CD4-positive, alpha-beta T cell treated with Interleukin-2 at 100 ng/mL for 4 hours (primary cell): Measurements from ENCODE around the gene GADD45A.
A peak's percentile ranks its signal among the peaks of the same experiment; 100 is the strongest.

ENCODE experiments used
- DNase-seq: peaks from one replicate; pipeline ENCODE4 v3.0.0-alpha.2; 2020; ENCODE audit warnings: low spot score

GADD45A gene

GRCh38 chr1:67668660-67669059 is 16.3 kb upstream of the GADD45A start:
- no peak for DNase-seq

GRCh38 chr1:67672260-67672803 is 12.7 kb upstream of the GADD45A start:
- DNase-seq: no peak

GRCh38 chr1:67673468-67674201 is 11.4 kb upstream of the GADD45A start:
- no peak for DNase-seq

GRCh38 chr1:67674260-67675011 is 10.6 kb upstream of the GADD45A start:
- DNase-seq: peak; percentile 50

GRCh38 chr1:67675800-67676199 is 9.2 kb upstream of the GADD45A start:
- no peak for DNase-seq

- DNase-seq: no peak
These were observed 8.7 kb upstream of the GADD45A start for GRCh38 chr1:67676287-67676686.

- no peak for DNase-seq
These were observed 8.1 kb upstream of the GADD45A start for GRCh38 chr1:67676946-67677345.

- no peak for DNase-seq
These were observed 7.6 kb upstream of the GADD45A start for GRCh38 chr1:67677408-67677807.

GRCh38 chr1:67677930-67678329 is 7.1 kb upstream of the GADD45A start:
- no peak for DNase-seq

- no peak for DNase-seq
These were observed 5.3 kb upstream of the GADD45A start for GRCh38 chr1:67679691-67680090.

- DNase-seq: no peak
These were observed 4.5 kb upstream of the GADD45A start for GRCh38 chr1:67680486-67680885.

GRCh38 chr1:67682659-67683197 is 2.3 kb upstream of the GADD45A start:
- no peak for DNase-seq

- DNase-seq: no peak
These were observed 1.7 kb upstream of the GADD45A start for GRCh38 chr1:67683316-67683715.

- peak; percentile 20 for DNase-seq
These were observed 1.1 kb upstream of the GADD45A start for GRCh38 chr1:67683766-67684525.

- peak; percentile 3 for DNase-seq
These were observed 405 bp upstream of the GADD45A start for GRCh38 chr1:67684526-67685066.

- peak; percentile 31 for DNase-seq
These were observed 711 bp downstream of the GADD45A start for GRCh38 chr1:67685558-67686266.

GRCh38 chr1:67686267-67687197 is 1.5 kb downstream of the GADD45A start:
- peak; percentile 40 for DNase-seq

GRCh38 chr1:67687198-67687545 is 2.2 kb downstream of the GADD45A start:
- no peak for DNase-seq

- DNase-seq: no peak
These were observed 2.6 kb downstream of the GADD45A start for GRCh38 chr1:67687649-67688048.

- no peak for DNase-seq
These were observed 3.7 kb downstream of the GADD45A start for GRCh38 chr1:67688526-67689219.
